Measurements from ENCODE around the gene PRUNE1. TPM values are rescaled to one million over a fixed set of nuclear protein-coding genes. Genes with fewer than 3 reads are reported as not detected.

The PRUNE1 gene
- polyA plus RNA-seq (ENCODE audit: insufficient read length in 3 of 3), result 10 to 100 TPM; 49.1 to 51.8 (median 50.2) TPM

- DNase-seq (ENCODE audit: low read depth in 3 of 3, low spot score in 2 of 3), result peak in 2 of 3 donors; percentile 93
These were observed at the start of gene PRUNE1 for GRCh38 chr1:151008244-151009205. PRUNE1 (plus strand) TSS chr1:151008449; CDS start chr1:151008633, 184 bp downstream.

- DNase-seq (ENCODE audit: low read depth in 3 of 3, low spot score in 2 of 3), result no peak
These were observed 47.6 kb upstream of the PRUNE1 start for GRCh38 chr1:150960646-150961045.

GRCh38 chr1:150961756-150962155 lies 46.5 kb upstream of the PRUNE1 start:
- DNase-seq (ENCODE audit: low read depth in 3 of 3, low spot score in 2 of 3), result no peak

GRCh38 chr1:150963321-150964163 lies 44.7 kb upstream of the PRUNE1 start:
- DNase-seq (ENCODE audit: low read depth in 3 of 3, low spot score in 2 of 3), result no peak

- DNase-seq (ENCODE audit: low read depth in 3 of 3, low spot score in 2 of 3), result no peak
These were observed 44.1 kb upstream of the PRUNE1 start for GRCh38 chr1:150964164-150964489.

GRCh38 chr1:150965605-150966004 lies 42.6 kb upstream of the PRUNE1 start:
- DNase-seq (ENCODE audit: low read depth in 3 of 3, low spot score in 2 of 3), result no peak

GRCh38 chr1:150966011-150966410 lies 42.2 kb upstream of the PRUNE1 start:
- no peak for DNase-seq (ENCODE audit: low read depth in 3 of 3, low spot score in 2 of 3)

GRCh38 chr1:150967936-150968335 lies 40.3 kb upstream of the PRUNE1 start:
- DNase-seq (ENCODE audit: low read depth in 3 of 3, low spot score in 2 of 3), result no peak

- DNase-seq (ENCODE audit: low read depth in 3 of 3, low spot score in 2 of 3), result no peak
These were observed 39.8 kb upstream of the PRUNE1 start for GRCh38 chr1:150968491-150968890.

- no peak for DNase-seq (ENCODE audit: low read depth in 3 of 3, low spot score in 2 of 3)
These were observed 38.6 kb upstream of the PRUNE1 start for GRCh38 chr1:150969626-150970025.

GRCh38 chr1:150970808-150971582 lies 37.3 kb upstream of the PRUNE1 start:
- no peak for DNase-seq (ENCODE audit: low read depth in 3 of 3, low spot score in 2 of 3)

- no peak for DNase-seq (ENCODE audit: low read depth in 3 of 3, low spot score in 2 of 3)
These were observed 36.4 kb upstream of the PRUNE1 start for GRCh38 chr1:150971583-150972416.

- DNase-seq (ENCODE audit: low read depth in 3 of 3, low spot score in 2 of 3), result no peak
These were observed 35.8 kb upstream of the PRUNE1 start for GRCh38 chr1:150972417-150972940.

- no peak for DNase-seq (ENCODE audit: low read depth in 3 of 3, low spot score in 2 of 3)
These were observed 34.9 kb upstream of the PRUNE1 start for GRCh38 chr1:150973258-150973835.

GRCh38 chr1:150973836-150974579 lies 34.2 kb upstream of the PRUNE1 start:
- DNase-seq (ENCODE audit: low read depth in 3 of 3, low spot score in 2 of 3), result no peak

- no peak for DNase-seq (ENCODE audit: low read depth in 3 of 3, low spot score in 2 of 3)
These were observed 33.4 kb upstream of the PRUNE1 start, which contains the start of gene CERS2 for GRCh38 chr1:150974580-150975478. CERS2 (minus strand) TSS chr1:150974835; CDS start chr1:150969090, 5,745 bp downstream.

- DNase-seq (ENCODE audit: low read depth in 3 of 3, low spot score in 2 of 3), result no peak
These were observed 31.8 kb upstream of the PRUNE1 start for GRCh38 chr1:150976401-150976821.
